ENCODE measurements around the gene CACNA1B. TPM values are rescaled to one million over a fixed set of nuclear protein-coding genes. Genes with fewer than 3 reads are reported as not detected.
"Not testable (repeated sequence)": the region's sequence is repeated elsewhere in the genome, so short reads cannot be mapped to it uniquely, and the experiment has no call there.

Gene CACNA1B
- total RNA-seq, 2 donors from 2014 or later = 0.19 to 0.42 TPM

GRCh38 chr9:137880976-137881530 is 3.5 kb downstream of the CACNA1B start:
- H3K4me1 ChIP-seq = no peaks in the 10 kb centered on the region
- no peaks in the 10 kb centered on the region for H3K36me3 ChIP-seq
- no peak for DNase-seq
- H3K9me3 ChIP-seq = no peaks in the 10 kb centered on the region
- intact Hi-C loops (cut with DNase I) = no loop called here
- H3K4me3 ChIP-seq = no peak overlapping the region
- no peak overlapping the region for H3K27ac ChIP-seq
- peaks cover 18% of the 10 kb centered on the region for H3K27me3 ChIP-seq
- no peak overlapping the region for H3K9ac ChIP-seq (ENCODE audit: low read depth in 2 of 2, low read length in 2 of 2)
- TF ChIP-seq CTCF (IDR thresholded peaks at IDR 0.05) = no peak

- no peak for DNase-seq
- no peak overlapping the region for H3K27ac ChIP-seq
- TF ChIP-seq CTCF (IDR thresholded peaks at IDR 0.05) = no peak
- no peaks in the 10 kb centered on the region for H3K36me3 ChIP-seq
- H3K27me3 ChIP-seq = peaks cover 16% of the 10 kb centered on the region
- intact Hi-C loops (cut with DNase I) = no loop called here
- no peak overlapping the region for H3K4me3 ChIP-seq
- no peaks in the 10 kb centered on the region for H3K4me1 ChIP-seq
- no peak overlapping the region for H3K9ac ChIP-seq (ENCODE audit: low read depth in 2 of 2, low read length in 2 of 2)
- no peaks in the 10 kb centered on the region for H3K9me3 ChIP-seq
Observed at GRCh38 chr9:137881591-137882505, 4.3 kb downstream of the CACNA1B start.

- intact Hi-C loops (cut with DNase I) = no loop called here
- no peaks in the 10 kb centered on the region for H3K36me3 ChIP-seq
- no peaks in the 10 kb centered on the region for H3K9me3 ChIP-seq
- H3K4me3 ChIP-seq = no peak overlapping the region
- no peak overlapping the region for H3K27ac ChIP-seq
- no peak for DNase-seq
- H3K27me3 ChIP-seq = peaks cover 11% of the 10 kb centered on the region
- H3K4me1 ChIP-seq = no peaks in the 10 kb centered on the region
- no peak for TF ChIP-seq CTCF (IDR thresholded peaks at IDR 0.05)
- H3K9ac ChIP-seq (ENCODE audit: low read depth in 2 of 2, low read length in 2 of 2) = no peak overlapping the region
Observed at GRCh38 chr9:137882506-137882821, 4.9 kb downstream of the CACNA1B start.

- DNase-seq; H3K4me1 ChIP-seq; H3K9me3 ChIP-seq; H3K4me3 ChIP-seq; H3K27me3 ChIP-seq; H3K27ac ChIP-seq; intact Hi-C loops (cut with DNase I); H3K9ac ChIP-seq (ENCODE audit: low read depth in 2 of 2, low read length in 2 of 2); H3K36me3 ChIP-seq: not testable (repeated sequence)
Observed at GRCh38 chr9:137883977-137884376, 6.4 kb downstream of the CACNA1B start.

GRCh38 chr9:137884547-137884946 is 7.0 kb downstream of the CACNA1B start:
- H3K27ac ChIP-seq; H3K4me1 ChIP-seq; H3K9me3 ChIP-seq; H3K36me3 ChIP-seq; H3K9ac ChIP-seq (ENCODE audit: low read depth in 2 of 2, low read length in 2 of 2); DNase-seq; H3K4me3 ChIP-seq; intact Hi-C loops (cut with DNase I); H3K27me3 ChIP-seq: not testable (repeated sequence)

GRCh38 chr9:137885121-137885520 is 7.5 kb downstream of the CACNA1B start:
- H3K27me3 ChIP-seq; H3K36me3 ChIP-seq; DNase-seq; intact Hi-C loops (cut with DNase I); H3K4me3 ChIP-seq; H3K9me3 ChIP-seq; H3K9ac ChIP-seq (ENCODE audit: low read depth in 2 of 2, low read length in 2 of 2); H3K4me1 ChIP-seq; H3K27ac ChIP-seq: not testable (repeated sequence)

- H3K4me3 ChIP-seq; DNase-seq; H3K36me3 ChIP-seq; H3K9me3 ChIP-seq; H3K9ac ChIP-seq (ENCODE audit: low read depth in 2 of 2, low read length in 2 of 2); H3K27ac ChIP-seq; intact Hi-C loops (cut with DNase I); H3K27me3 ChIP-seq; H3K4me1 ChIP-seq: not testable (repeated sequence)
Observed at GRCh38 chr9:137888621-137889020, 11.0 kb downstream of the CACNA1B start.

GRCh38 chr9:137889966-137890365 is 12.4 kb downstream of the CACNA1B start:
- H3K9me3 ChIP-seq; H3K27me3 ChIP-seq; DNase-seq; H3K4me3 ChIP-seq; H3K36me3 ChIP-seq; H3K4me1 ChIP-seq; H3K9ac ChIP-seq (ENCODE audit: low read depth in 2 of 2, low read length in 2 of 2); intact Hi-C loops (cut with DNase I); H3K27ac ChIP-seq: not testable (repeated sequence)

- H3K4me1 ChIP-seq; DNase-seq; H3K9me3 ChIP-seq; H3K36me3 ChIP-seq; intact Hi-C loops (cut with DNase I); H3K4me3 ChIP-seq; H3K9ac ChIP-seq (ENCODE audit: low read depth in 2 of 2, low read length in 2 of 2); H3K27me3 ChIP-seq; H3K27ac ChIP-seq: not testable (repeated sequence)
Observed at GRCh38 chr9:137890768-137891587, 13.4 kb downstream of the CACNA1B start.

Measured in colonic mucosa (tissue), 4 donors.